Kidney tubule cell (primary cell): ENCODE measurements around the gene HECTD4.
"Not testable (repeated sequence)": the region's sequence is repeated elsewhere in the genome, so short reads cannot be mapped to it uniquely, and the experiment has no call there.

Experiments
- DNase-seq: peaks from one replicate; pipeline ENCODE4 v3.0.0-alpha.2; 2018; ENCODE audit warnings: low spot score

The HECTD4 gene

GRCh38 chr12:112406519-112407488, 24.6 kb upstream of the HECTD4 start:
- DNase-seq = no peak

GRCh38 chr12:112401903-112402498, 19.8 kb upstream of the HECTD4 start:
- DNase-seq = no peak

- DNase-seq = no peak
Measured at GRCh38 chr12:112401054-112401453, 18.8 kb upstream of the HECTD4 start.

- DNase-seq = no peak
Measured at GRCh38 chr12:112393328-112393727, 11.1 kb upstream of the HECTD4 start.

DNA sequence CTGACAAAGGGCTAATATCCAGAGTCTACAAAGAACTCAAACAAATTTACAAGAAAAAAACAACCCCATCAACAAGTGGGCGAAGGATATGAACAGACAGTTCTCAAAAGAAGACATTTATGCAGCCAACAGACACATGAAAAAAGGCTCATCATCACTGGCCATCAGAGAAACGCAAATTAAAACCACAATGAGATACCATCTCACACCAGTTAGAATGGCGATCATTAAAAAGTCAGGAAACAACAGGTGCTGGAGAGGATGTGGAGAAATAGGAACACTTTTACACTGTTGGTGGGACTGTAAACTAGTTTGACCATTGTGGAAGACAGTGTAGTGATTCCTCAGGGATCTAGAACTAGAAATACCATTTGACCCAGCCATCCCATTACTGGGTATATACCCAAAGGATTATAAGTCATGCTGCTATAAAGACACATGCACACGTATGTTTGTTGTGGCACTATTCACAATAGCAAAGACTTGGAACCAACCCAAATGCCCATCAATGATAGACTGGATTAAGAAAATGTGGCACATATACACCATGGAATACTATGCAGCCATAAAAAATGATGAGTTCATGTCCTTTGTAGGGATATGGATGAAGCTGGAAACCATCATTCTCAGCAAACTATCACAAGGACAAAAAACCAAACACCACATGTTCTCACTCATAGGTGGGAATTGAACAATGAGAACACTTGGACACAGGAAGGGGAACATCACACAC, 7.9 kb upstream of the HECTD4 start:
- not testable (repeated sequence) for DNase-seq

GRCh38 chr12:112389228-112389627, 7.0 kb upstream of the HECTD4 start:
- no peak for DNase-seq

DNA sequence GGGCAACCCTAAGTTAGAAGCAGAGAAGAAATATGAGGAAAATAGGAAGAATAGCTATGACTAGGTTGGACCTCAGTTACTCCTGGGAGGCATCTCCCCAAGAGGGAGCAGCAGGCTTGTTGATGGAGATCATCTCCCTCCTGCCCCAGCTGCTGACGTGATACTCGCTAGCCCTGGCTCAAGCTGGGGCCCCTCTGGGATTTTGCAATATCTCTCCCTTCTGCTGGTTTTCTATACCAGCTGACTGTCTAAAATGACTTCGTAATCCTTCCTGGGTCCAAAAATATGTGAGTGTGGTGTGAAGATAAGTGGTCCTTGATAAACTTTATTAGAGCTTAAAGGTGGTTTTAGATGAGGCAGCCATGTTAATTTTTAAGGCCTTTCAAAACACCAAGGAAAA, 4.5 kb upstream of the HECTD4 start:
- DNase-seq = no peak

DNA sequence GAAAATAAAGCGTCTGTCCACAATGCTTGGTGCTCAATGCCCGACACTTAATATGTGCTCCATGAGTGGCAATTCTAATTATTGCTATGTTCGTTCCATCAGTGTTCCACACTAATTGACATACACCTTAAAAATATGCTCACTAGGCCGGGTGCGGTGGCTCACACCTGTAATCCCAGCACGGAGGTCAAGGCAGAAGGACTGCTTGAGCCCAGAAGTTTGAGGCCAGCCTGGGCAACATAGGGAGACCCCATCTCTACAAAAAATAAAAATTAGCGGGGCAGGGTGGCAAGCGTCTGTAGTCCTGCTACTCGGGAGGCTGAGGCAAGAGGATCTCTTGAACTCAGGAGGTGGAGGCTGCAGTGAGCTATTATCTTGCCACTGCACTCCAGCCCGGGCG, 635 bp upstream of the HECTD4 start:
- no peak for DNase-seq

- DNase-seq = peak; percentile 38
Measured at GRCh38 chr12:112381406-112381882, 787 bp downstream of the HECTD4 start.

DNA sequence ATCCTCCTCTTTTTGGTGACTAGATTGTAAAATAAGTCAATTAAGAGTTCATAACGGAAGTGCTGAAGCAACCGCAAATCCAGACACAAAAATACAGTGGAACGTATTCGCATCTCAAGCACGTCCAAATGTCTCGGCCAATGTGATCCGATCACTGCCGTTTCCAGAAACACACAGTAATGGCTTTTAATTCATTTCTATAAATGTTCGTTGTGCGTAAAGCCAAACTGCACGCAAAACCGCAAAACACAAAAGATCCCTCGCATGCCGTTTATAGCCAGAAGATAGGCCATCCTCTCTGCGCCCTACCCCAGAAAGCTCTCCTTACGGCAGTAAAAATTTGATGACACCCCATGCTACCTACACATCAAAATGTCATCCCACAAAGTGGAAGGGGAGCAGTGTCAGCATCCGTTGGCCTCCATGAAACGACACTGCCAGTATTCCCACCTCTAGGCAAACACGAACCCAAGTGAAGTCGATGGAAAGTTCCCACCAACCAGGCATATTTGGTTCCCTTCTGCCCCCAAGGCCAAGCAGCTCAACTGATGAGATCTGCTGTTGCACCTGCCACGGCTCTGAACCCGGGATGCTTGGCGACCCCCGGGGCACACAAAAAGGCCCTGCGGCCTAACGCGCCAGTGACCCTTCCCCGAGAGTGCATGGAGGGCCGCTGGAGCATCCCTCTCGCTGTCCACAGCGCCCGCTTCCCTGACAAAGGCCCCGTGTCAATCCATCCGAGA, 1.4 kb downstream of the HECTD4 start:
- peak; percentile 31 for DNase-seq

GRCh38 chr12:112375105-112375504, 7.1 kb downstream of the HECTD4 start:
- no peak for DNase-seq

DNA sequence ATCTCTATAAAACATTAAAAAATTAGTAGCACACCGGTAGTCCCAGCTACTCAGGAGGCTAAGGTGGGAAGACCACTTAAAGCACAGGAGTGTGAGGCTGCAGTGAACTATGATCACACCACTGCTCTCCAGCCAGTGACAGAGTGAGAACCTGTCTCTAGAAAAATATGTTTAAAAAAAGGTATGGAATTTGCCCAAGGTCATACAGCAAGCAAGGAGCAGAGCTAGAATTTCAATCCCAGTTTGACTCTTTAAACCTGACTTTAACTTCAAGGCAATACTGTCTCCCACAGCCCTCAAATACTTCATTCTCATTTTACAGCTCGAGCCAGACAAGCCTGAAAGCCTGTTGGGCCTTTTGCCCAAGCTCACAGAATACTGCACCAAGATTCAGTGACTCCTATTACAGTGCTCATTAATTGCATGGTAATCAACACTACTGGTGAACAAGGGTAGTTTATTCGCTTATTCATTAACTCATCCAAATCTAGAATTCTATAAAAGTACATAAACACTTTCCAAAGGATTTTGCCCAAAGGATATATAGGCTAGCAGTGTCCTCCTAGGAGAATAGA, 8.0 kb downstream of the HECTD4 start:
- DNase-seq = no peak

DNA sequence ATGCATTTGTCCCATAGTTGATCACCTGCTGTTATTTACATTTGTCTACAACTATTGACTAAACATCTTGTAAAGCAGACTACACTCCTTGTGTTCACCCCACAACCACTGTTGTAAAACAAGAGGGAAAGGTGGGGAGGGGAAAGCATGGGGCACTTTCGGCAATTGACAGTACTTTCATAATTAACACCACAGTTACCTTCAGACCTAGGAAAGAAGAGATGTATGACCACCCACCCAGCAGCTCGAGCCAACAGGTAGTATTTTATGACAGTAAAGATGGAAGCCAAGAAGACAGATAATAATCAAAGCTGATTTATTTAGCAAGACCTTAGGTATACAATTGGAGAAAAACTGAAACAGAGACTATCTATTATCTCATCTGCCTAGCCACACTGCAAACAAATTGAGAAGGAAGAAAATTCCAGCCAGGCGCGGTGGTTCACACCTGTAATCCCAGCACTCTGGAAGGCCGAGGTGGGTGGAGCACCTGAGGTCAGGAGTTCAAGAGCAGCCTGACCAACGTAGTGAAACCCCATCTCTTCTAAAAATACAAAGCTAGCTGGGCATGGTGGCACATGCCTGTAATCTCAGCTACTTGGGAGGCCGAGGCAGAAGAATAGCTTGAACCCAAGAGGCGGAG, 11.2 kb downstream of the HECTD4 start:
- DNase-seq = no peak

DNA sequence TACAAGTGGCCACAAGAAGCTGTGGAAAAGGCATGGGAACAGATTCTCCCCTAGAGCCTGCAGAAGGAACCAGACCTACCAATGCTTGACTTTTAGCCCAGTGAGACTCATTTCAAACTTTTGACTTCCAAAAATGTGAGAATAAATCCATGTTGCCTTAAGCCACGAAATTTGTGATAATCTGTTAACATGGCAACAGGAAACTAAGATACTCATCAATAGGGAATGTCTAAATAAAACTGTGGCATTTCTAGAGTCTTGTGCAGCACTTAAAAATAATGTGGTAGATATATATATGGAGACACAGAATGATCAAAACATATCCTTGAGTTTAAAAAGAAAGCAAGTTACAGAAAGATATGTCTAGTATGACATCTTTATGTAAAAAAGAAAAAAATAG, 12.0 kb downstream of the HECTD4 start:
- DNase-seq = no peak

GRCh38 chr12:112368856-112369255, 13.4 kb downstream of the HECTD4 start:
- no peak for DNase-seq

- DNase-seq = no peak
Measured at GRCh38 chr12:112367965-112368364, 14.3 kb downstream of the HECTD4 start.

- no peak for DNase-seq
Measured at GRCh38 chr12:112362310-112362709, 19.9 kb downstream of the HECTD4 start.

- DNase-seq = no peak
Measured at GRCh38 chr12:112361271-112361670, 21.0 kb downstream of the HECTD4 start.

- DNase-seq = no peak
Measured at GRCh38 chr12:112359290-112359689, 22.9 kb downstream of the HECTD4 start.

DNA sequence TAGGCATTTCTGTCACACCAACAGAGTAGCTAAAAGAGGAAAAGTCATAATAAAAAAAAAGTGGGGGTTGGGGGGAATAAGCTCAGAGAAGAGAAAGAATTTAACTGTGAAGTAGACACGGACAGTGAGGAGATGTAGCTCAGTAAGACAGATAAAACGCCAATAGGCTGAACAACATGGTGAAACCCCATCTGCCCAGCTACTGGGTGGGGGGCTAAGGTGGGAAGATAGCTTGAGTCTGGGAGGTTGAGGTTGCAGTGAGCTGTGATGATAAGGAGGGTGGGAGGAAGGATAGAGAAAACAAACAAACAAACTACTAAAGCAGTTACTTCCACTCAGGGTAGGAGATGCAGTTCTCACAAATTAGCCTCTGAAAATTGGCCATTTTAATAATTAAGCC, 25.0 kb downstream of the HECTD4 start:
- DNase-seq = no peak

- no peak for DNase-seq
Measured at GRCh38 chr12:112354399-112354798, 27.8 kb downstream of the HECTD4 start.
